ENCODE data around the gene U2AF1L4. TPM values are rescaled to one million over a fixed set of nuclear protein-coding genes. Genes with fewer than 3 reads are reported as not detected.

Gene U2AF1L4
- total and polyA plus RNA-seq, 4 donors: 13.0 to 25.5 (median 17.8) TPM

- no peaks in the 10 kb centered on the region for H3K4me1 ChIP-seq (ENCODE audit: control insufficient read depth in 5 of 5, insufficient read depth in 5 of 5, low read length in 5 of 5)
- ATAC-seq (ENCODE audit: insufficient read depth, low FRiP score) (no peak), DNase-seq (no peak)
Measured at GRCh38 chr19:35789978-35790944, 45.0 kb upstream of the U2AF1L4 start.

GRCh38 chr19:35789195-35789977, 44.2 kb upstream of the U2AF1L4 start:
- Histone ChIP-seq H3K4me1 (ENCODE audit: control insufficient read depth in 5 of 5, insufficient read depth in 5 of 5, low read length in 5 of 5) (no peaks in the 10 kb centered on the region), H3K27ac (ENCODE audit: low read depth in 1 of 2, low read length in 1 of 2) (no peak overlapping the region), H3K27me3 (ENCODE audit: control insufficient read depth in 3 of 3, insufficient read depth in 3 of 3, low read length in 2 of 3) (no peaks in the 10 kb centered on the region), H3K4me3 (no peak overlapping the region), H3K36me3 (ENCODE audit: control insufficient read depth in 4 of 4, insufficient read depth in 4 of 4, low read length in 4 of 4) (peaks cover 0 to 9% (median 3%) of the 10 kb centered on the region in 4 donors), H3K9me3 (ENCODE audit: control insufficient read depth in 4 of 4, insufficient read depth in 3 of 4, low read length in 3 of 4) (no peaks in the 10 kb centered on the region), H3K9ac (ENCODE audit: insufficient read depth in 1 of 2, low read length in 2 of 2) (no peak overlapping the region)
- TF ChIP-seq CTCF (IDR thresholded peaks at IDR 0.05; ENCODE audit: control extremely low read depth, extremely low read depth): no peak
- DNase-seq: no peak
- ATAC-seq (ENCODE audit: insufficient read depth, low FRiP score): no peak
- 87 to 92% methylated on average over 9 to 11 of the region's 11 CpGs for WGBS, 2 donors

More at GRCh38 chr19:35789978-35790944, 45.0 kb upstream of the U2AF1L4 start:
- no peak for TF ChIP-seq CTCF (IDR thresholded peaks at IDR 0.05; ENCODE audit: control extremely low read depth, extremely low read depth)
- WGBS, 2 donors: 88 to 91% methylated on average over 19 of the region's 19 CpGs
- Histone ChIP-seq H3K27me3 (ENCODE audit: control insufficient read depth in 3 of 3, insufficient read depth in 3 of 3, low read length in 2 of 3) (no peaks in the 10 kb centered on the region), H3K27ac (ENCODE audit: low read depth in 1 of 2, low read length in 1 of 2) (no peak overlapping the region), H3K9me3 (ENCODE audit: control insufficient read depth in 4 of 4, insufficient read depth in 3 of 4, low read length in 3 of 4) (no peaks in the 10 kb centered on the region), H3K4me3 (no peak overlapping the region), H3K36me3 (ENCODE audit: control insufficient read depth in 4 of 4, insufficient read depth in 4 of 4, low read length in 4 of 4) (peaks cover 0 to 6% (median 0%) of the 10 kb centered on the region in 4 donors), H3K9ac (ENCODE audit: insufficient read depth in 1 of 2, low read length in 2 of 2) (no peak overlapping the region)

- Histone ChIP-seq H3K4me3 (no peak overlapping the region), H3K9me3 (ENCODE audit: control insufficient read depth in 4 of 4, insufficient read depth in 3 of 4, low read length in 3 of 4) (no peaks in the 10 kb centered on the region), H3K36me3 (ENCODE audit: control insufficient read depth in 4 of 4, insufficient read depth in 4 of 4, low read length in 4 of 4) (peaks cover 0 to 12% (median 5%) of the 10 kb centered on the region in 4 donors), H3K27me3 (ENCODE audit: control insufficient read depth in 3 of 3, insufficient read depth in 3 of 3, low read length in 2 of 3) (no peaks in the 10 kb centered on the region), H3K9ac (ENCODE audit: insufficient read depth in 1 of 2, low read length in 2 of 2) (no peak overlapping the region), H3K4me1 (ENCODE audit: control insufficient read depth in 5 of 5, insufficient read depth in 5 of 5, low read length in 5 of 5) (no peaks in the 10 kb centered on the region), H3K27ac (ENCODE audit: low read depth in 1 of 2, low read length in 1 of 2) (no peak overlapping the region)
- DNase-seq (no peak), ATAC-seq (ENCODE audit: insufficient read depth, low FRiP score) (no peak)
- no peak for TF ChIP-seq CTCF (IDR thresholded peaks at IDR 0.05; ENCODE audit: control extremely low read depth, extremely low read depth)
- 84 to 90% methylated on average over 12 of the region's 12 CpGs for WGBS, 2 donors
Measured at GRCh38 chr19:35788205-35788960, 43.2 kb upstream of the U2AF1L4 start.
